VCaP (cell line): ENCODE data around the gene TRAPPC10.
"Not testable (repeated sequence)": the region's sequence is repeated elsewhere in the genome, so short reads cannot be mapped to it uniquely, and the experiment has no call there.

Experiments
- H3K27ac ChIP-seq: fragments of 450-650 bp; 2 replicates; pipeline ENCODE4 v1.5.1; 2017

The TRAPPC10 gene

DNA sequence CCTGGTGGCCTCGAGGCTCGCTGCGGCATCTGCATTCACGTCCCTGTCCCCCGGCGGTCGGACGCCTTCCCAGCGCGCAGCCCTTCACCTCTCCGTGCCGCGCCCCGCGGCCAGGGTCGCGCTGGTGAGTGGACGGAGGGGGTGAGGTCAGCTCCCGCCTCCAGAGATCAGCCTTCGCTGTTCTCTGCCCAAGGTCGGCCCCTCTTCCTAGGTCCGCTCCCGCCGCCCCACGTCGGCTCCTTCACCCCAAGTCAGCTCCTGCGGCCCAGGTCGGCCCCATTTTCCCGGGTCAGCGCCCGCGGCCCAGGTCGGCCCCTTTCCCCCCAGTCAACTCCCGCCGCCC is 121.6 kb downstream of the TRAPPC10 start:
- H3K27ac ChIP-seq: not testable (repeated sequence)

DNA sequence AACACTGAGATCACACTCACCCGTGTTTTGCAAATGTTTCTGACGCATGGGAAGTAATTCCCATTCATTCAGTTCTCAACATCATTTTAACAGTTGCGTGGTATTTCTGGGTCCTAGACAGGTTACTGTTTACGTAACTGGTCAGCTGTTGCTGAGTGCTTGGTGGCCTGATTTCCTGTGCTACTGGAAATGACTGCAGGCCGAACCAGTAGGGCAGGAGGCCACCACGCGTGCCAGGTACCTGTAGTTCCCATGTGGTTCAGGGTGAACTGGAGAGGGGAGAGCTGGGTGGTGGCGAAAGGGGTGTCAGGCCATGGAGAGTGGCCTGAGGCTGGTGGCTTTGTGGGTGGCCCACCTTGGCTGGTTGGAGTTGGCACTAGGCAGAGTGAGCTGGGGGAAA is 122.6 kb downstream of the TRAPPC10 start:
- not testable (repeated sequence) for H3K27ac ChIP-seq

DNA sequence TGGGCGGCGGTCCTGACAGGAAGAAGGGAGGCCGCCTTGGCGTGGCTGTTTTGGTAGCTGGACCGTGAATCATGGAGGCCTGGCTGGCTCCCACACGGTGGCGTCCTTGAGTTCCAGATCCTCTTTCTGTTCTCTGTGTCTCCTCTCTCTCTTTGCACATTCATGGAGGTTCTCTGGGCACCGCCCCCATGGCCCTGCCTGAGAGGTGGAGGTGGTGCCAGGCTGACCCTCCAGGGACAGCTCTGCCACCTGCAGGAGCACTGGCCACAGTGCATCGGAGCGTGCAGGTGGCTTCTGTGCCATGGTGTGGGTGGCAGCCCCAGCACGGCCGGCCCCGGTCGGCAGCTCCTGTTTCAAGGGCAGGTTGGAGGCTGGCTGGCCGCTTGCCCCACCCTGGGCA is 125.9 kb downstream of the TRAPPC10 start:
- H3K27ac ChIP-seq: not testable (repeated sequence)

DNA sequence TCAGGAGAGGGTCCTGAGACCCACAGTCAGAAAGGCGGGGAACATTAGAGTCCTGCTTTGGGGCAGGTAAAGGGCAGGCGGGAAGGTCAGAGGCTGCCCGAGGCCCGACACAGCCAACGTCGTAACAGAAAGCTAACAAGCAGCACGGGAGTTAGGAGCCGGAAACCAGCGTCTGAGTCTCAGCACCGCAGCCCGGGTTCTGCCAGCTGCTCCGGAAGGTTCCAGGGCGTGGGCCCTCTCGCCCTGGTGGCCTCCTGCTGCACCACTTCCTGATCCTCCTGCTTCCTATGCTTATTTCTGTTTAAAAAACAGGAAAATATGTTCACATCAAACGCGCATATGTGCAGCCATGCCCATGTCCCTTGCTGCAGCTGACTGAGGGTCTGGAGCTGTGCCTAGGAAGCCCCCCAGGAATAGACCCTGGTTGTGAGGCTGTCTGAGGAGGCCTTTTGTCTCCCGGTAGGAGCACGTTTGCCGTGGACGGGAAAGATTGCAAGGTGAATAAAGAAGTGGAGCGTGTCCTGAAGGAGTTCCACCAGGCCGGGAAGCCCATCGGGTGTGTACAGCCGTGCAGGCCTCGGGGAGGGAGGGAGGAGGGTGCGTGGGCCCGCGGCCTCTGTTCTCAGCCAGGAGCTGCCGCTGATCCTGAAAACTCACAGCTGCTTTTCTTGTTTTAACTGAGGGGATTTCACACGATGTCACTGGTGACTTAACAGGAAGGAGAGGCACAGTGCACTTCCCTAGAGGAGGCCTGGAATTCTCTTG is 127.9 kb downstream of the TRAPPC10 start:
- not testable (repeated sequence) for H3K27ac ChIP-seq

DNA sequence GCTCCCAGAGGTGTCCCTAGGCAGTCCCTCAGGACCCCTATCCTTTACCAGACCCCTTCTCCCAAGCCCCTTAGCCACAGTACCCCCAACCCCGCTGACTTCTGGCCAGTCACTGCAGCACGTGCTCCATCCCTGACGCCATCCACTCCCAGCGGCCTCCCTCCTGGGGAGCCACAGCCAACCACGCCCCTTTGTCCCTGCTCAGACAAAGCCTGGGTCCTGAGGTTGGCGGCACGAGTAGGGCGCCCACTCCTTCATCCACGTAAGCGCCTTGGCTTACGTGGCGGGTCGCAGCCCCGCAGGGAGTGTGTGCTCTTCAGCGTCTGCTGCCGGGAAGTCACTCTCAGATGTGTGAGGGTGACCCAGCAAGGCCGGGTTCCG is 128.4 kb downstream of the TRAPPC10 start:
- H3K27ac ChIP-seq: not testable (repeated sequence)

DNA sequence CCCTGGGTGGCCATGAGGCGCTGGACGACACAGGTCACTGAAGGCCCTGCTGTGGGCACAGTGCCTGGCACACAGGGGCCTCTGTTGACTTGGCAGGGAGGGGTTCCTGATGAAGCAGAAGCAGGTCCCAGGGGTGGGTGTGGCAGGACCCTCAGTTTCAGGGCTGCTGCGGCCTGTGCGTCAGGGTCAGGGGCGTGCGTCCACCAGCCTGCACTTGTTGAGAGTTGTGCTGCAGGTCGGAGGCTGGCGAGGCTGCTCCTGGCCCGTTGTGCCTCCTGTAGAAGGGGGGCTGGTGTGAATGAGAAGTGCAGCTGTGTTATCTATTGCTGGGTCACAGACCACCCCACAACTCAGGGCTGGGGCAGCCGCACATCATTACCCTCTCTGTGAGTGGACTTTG is 130.4 kb downstream of the TRAPPC10 start:
- not testable (repeated sequence) for H3K27ac ChIP-seq

DNA sequence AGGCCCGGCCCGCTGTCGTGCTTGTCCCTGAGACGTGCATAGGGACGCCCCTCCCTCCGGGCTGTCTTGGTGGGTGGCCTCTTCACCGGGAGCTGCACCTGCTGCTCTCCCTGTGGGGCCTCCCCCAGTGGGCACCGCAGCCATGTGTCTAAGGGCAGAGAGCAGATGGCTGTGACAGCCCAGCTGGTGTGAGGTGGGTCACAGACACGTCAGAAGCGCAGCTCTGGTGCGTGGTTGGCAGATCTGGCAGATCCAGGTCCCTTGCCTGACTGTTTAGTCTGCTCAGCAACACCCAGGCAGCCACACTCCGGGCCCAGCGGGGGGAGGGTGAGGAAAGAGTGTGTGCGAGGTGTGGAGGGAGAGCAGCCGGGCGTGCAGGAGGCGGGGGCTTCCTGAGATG is 131.3 kb downstream of the TRAPPC10 start:
- not testable (repeated sequence) for H3K27ac ChIP-seq

DNA sequence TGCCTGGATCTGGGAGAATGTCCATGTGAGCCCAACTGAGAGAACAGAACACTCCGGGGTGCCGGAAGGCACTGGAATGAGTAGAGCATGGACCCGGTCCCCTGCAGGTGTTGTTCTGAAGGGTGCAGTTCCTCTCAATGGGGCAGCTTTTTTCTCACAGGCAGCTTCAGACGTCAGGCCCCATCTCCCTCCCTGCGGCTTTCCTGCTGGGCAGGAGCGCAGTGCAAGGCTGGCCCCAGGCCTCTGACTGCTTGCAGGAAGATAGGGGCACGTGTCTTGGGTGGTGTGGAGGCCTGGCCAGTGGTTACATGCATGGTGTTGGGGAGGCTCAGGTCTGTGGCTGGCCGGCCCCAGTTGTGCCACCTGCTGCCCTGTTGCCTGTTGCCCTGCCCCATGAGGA is 131.9 kb downstream of the TRAPPC10 start:
- H3K27ac ChIP-seq: not testable (repeated sequence)

DNA sequence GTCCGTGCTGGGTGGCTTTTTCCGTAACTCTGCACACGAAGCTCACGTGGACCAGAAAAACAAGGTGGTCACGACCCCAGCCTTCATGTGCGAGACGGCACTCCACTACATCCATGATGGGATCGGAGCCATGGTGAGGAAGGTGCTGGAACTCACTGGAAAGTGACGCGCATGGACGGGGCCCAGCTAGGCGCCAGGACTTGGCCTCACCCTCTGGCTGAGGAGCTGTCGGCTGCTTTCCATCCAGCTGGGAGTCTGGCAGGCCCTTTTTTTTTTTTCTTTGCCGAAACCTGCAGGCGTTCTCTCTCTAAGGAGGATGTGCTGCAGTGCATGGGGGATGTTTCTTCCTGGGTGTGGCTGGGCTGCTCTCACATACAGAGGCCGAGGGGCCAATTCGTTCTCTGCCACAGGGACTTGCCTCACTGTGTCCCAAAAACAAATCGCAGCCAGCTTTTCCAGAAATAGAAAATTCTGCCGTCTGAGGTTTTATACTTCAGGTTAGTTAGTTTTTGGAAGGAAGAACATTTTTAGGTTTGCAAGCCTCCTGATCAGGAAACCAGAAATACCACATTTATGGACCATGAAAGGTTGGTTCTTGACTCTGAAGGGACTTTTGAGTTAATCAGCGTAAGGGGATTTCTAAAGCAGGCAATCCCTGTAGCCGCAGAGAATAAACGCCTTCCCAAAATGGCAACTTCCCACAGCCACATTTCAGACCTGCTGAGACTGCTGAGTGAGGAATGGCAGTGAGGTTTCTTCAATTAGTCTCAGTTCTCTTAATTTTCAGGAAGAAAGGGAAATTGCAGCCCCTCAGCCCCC is 132.9 kb downstream of the TRAPPC10 start:
- not testable (repeated sequence) for H3K27ac ChIP-seq

DNA sequence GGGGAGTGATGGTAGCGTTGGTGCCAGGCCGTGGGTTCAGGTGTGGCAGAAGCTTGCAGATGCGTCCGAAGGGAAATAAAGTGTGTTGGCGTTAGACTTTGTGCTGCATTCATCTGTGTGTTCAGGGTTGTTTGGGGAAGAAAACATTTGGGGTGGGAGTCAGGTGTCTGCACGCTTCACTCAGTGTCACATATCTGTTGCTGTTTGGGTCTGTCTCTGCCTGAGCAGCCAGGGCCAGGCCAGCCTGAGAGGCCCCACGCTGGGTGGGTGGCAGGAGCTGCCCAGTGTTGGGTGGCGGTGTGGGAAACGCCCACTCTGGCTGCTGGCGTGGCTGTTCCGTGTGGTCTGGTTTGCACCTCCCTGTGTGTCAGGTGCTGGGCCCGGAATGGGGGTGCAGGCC is 133.5 kb downstream of the TRAPPC10 start:
- not testable (repeated sequence) for H3K27ac ChIP-seq

DNA sequence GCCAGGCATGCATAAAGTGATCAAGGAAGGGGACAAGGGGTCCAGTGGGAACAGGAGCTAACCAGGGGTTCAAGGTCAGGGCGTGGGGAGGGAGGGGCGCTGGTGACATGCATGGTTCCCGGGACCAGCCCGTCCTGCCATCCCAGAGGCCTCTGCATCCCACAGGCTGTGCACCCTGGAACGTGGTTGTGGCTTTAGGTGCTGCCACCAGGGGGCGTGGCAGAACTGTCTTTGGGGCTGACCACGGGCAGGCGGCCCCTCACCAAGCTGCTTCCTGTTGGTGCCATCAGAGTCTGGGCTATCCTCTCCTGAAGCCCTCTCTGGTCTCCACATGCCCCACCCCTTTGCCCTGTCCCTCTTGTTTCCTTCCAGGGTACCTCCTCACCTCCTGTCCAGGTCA is 135.0 kb downstream of the TRAPPC10 start:
- H3K27ac ChIP-seq: not testable (repeated sequence)

DNA sequence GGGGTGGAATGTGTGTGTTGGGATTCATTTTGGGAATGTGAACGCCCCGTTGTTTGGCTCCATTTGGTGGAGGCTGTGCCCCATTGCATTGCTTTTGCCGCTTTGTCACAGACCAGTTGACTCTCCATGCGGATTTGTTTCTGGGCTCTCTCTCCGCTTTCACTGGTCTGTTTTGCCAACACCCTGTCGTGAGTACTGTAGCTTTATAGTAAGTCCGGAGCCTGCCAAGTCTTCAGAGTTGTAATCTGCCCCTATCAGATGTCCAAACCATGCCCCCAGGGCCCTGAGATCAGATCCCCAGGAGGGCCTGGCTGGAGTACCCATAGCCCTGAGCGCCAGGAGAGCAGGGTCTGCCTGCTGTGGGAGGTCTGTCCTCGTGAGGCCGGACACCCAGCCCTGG is 138.1 kb downstream of the TRAPPC10 start:
- H3K27ac ChIP-seq: not testable (repeated sequence)

DNA sequence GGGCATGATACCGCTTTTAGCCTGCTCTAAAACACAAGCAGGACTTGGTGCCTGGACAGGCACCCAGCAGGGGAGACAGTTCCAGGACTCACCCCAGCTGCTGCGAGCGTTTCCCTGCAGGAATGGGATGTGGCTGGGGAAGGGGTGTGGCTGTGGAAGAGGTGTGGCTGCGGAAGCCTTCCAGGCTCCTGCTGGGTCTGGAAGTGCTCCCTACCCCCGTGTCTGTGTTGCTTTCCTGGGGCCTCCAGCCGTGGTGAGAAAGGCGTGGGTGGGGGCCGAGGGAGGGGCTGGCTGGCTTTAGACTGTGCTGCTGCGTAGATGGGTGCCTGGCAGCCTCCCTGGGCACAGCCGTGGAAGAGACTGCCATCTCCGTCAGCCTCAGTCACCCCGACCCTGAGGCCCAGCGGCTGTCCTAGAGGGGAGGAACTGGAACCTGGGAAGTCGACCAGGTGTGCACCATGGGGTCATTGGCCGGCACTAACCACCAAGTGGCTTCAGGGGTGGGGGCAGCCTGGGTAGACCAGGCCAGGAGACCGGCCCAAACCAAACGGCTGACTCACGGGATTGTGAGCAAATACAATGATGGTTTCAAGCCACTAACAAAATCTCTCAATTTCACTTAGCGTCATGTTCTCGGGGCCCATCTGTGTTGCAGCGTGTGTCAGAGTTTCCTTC is 141.2 kb downstream of the TRAPPC10 start:
- H3K27ac ChIP-seq: not testable (repeated sequence)

DNA sequence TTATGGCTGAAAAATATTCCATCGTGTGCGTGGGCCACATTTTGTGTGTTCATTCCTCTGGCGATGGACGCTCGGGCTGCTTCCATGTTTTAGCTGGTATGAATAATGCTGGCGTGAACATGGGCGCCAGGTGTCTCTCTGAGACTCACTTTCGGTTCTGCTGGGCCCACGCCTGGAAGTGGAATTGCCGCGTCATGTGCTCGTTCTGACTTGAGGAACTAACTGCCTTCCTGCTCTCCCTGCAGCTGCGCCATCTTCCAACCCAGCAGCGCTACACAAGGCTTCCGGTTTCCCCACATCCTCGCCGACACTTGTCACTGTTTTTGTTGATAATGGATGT is 141.8 kb downstream of the TRAPPC10 start:
- not testable (repeated sequence) for H3K27ac ChIP-seq

DNA sequence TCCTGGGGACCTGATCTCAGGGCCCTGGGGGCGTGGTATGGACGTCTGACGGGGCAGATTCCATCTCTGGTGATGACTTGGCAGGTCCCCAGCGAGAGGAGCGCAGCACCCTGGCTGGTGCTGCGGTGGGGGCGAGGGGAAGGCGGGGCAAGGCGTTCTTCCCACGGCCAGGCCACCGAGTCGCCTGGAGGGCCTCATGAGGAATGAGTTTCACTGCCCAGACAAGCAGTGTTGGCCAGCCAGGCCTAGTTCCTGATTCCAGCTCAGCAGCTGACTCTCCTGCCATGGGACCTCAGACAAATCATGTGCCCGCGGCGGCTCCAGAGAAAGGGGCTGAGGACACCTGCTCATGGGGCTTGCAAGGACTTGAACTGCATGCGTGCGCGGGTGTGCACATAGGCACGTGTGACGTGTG is 142.7 kb downstream of the TRAPPC10 start:
- not testable (repeated sequence) for H3K27ac ChIP-seq

DNA sequence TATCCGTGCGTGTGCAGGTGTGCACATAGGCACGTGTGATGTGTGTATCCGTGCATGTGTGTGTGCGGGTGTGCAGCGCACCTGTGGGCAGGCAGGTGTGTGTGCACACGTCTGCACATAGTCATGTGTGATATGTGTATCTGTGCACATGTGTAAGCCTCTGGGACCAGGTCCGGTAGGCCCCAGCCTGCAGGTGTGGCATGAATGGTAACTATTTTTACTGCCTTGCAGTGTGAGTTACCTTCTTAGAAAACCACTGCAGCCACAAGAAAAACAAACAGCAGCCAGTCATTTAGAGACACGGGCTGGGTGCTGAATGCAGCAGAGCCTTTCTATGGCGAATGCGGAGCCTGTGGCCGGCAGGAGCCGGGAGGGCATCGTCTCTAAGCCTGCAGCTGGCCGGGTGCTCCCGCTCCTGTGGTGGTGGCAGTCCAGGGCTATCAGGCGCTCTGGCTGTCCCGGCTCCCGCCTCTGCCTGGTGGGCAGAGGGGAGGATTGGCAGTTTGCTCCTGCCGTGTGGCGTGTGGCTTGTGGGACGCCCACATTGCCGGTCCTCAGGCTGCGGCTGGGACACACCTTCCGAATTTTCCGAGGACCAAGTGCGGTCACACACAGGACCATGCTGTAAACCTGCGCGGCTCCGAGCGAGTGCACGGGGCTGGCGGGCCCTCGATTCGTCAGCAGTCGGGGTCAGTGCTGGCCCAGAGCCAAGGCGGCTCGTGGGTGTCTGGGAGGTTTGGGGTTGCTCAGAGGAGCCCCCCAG is 143.3 kb downstream of the TRAPPC10 start:
- not testable (repeated sequence) for H3K27ac ChIP-seq

DNA sequence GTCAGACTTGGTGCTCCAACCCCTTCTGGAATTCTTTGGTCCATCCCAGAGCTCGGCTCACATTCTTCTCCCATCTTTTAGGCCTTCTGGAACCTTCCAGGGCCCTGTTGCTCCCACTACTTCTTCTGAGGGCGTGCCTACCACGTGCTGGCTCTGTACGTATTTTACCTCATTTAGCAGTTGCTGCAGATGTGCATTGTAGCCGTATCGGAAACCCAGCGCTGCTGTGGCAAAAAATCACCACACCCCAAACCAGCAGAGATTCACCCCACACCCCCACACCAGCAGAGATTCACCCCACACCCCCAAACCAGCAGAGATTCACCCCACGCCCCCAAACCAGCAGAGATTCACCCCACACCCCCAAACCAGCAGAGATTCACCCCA is 143.9 kb downstream of the TRAPPC10 start:
- not testable (repeated sequence) for H3K27ac ChIP-seq
